ENCODE measurements around the gene RAPGEF1.

GRCh38 chr9:131701436-131701781, 38.5 kb downstream of the RAPGEF1 start:
- TF ChIP-seq POLR2A (IDR thresholded peaks at IDR 0.05) (no peak), CTCF (IDR thresholded peaks at IDR 0.05) (no peak)

Measured in vagina (tissue), 2 donors.